GM19397 (cell line): ENCODE data around the gene JPH4.

ENCODE experiments used
- ATAC-seq: cut with Tn5 transposase; IDR thresholded peaks from one replicate; pipeline ENCODE4 v1.9.1; 2021; ENCODE audit warnings: mild to moderate bottlenecking, moderate library complexity; ENCODE audit not compliant: unreplicated experiment

Gene JPH4

DNA sequence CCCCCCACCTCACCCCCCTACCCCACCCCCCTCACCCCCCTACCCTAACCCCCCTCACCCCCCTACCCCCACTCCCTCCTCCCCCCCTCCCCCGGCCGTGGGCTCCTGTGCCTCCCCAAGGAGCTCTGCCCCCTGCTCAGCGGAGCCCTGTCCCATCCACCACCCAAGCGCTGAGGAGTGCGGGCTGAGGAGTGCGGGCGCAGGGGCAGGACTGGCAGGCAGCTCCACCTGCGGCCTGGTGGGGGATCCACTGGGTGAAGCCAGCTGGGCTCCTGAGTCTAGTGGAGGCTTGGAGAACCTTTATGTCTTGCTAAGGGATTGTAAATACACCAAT is 2.3 kb upstream of the JPH4 start:
- no peak for ATAC-seq

DNA sequence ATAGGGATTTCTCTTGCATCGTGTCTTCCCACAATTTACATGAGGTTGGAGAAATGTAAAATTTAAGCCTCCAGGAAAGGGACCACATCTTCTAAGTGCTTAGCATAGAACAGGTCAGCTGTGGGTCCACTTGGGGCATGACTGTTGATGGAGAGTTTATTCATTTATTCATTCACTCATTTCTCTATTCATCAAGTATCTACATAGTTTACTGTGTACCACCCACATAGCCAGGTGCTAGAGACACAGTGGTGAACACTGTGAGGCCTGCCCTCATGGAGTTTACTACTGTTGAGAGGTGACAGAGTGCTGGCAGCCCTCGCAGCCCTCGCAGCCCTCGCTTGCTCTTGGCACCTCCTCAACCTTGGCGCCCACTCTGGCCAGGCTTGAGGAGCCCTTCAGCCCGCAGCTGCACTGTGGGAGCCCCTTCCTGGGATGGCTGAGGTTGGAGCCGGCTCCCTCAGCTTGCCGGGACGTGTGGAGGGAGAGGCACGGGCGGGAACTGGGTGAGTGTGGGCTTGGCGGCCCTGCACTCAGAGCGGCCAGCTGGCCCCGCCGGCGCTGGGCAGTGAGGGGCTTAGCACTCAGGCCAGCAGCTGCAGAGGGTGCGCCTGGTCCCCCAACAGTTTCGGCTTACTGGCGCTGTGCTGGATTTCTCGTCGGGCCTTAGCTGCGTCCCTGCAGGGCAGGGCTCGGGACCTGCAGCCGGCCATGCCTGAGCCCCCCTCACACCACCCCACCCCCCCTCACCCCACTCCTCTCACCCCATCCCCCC is 1.7 kb upstream of the JPH4 start:
- ATAC-seq = no peak

DNA sequence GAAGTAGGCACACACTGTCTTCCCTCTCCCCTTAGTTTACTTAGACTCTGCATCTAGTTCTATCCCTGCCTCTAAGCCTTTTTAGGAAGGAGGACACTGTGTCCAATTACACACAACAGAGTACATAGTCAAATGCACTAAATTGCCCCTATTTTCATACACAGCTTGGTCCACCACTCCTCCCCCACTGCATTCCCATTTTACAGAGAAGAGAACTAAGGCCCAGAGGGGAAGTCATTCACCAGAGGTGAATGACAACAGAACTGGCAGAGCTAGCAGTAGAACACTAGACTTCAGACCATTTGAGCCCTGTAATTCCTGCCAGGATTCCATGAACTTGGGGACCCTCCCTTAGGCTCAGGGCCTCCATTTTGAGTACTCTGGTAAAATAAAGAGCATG is 1.1 kb upstream of the JPH4 start:
- ATAC-seq = no peak

DNA sequence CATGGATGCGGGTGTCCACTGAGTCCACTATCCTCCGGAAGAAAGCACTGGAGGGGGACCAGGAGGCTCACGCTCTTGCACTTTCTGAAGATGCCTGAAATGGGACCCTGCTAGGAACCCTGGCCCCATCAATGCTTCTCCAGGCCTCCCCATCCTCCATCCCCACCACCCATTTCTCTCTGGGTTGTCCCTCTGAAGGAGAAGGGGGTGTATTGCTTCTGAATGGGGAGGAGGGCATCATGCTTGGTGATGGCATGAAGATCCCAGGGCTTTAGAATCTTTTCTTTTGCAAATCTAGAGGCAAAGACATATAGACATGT is 681 bp upstream of the JPH4 start:
- no peak for ATAC-seq

DNA sequence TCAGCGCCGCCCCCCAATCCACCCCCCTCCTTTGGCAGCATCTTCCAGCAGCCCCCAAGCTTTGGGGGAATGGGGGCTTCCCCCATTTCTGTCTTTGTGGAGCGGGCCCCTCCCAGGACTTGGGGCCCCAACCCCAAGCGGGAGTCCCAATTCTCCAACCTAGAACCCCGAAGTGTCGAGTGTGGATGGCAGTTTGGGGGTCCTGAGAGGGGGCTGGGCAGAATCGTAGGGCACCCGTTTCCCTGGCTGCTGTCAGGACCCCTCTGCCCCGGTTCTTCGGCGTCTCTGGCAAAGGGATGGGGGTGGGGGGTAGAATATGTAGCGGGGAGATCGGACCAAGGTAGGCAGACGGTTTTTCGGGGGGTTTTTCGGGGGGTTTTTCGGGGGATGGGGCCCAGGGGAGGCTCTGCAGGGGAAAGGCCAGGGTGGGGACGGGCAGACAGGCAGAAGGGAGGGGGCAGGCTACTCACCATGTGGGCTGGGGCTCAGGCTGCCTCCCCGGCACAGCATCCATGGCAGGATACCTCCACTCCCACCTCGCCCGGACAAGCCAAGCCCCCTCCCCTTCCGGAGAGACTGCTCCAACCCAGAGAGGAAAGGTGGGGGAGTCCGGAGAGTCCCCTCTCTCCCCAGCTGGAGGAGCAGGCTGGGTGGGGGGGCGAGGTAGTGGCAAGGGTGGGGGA is 739 bp downstream of the JPH4 start:
- no peak for ATAC-seq

DNA sequence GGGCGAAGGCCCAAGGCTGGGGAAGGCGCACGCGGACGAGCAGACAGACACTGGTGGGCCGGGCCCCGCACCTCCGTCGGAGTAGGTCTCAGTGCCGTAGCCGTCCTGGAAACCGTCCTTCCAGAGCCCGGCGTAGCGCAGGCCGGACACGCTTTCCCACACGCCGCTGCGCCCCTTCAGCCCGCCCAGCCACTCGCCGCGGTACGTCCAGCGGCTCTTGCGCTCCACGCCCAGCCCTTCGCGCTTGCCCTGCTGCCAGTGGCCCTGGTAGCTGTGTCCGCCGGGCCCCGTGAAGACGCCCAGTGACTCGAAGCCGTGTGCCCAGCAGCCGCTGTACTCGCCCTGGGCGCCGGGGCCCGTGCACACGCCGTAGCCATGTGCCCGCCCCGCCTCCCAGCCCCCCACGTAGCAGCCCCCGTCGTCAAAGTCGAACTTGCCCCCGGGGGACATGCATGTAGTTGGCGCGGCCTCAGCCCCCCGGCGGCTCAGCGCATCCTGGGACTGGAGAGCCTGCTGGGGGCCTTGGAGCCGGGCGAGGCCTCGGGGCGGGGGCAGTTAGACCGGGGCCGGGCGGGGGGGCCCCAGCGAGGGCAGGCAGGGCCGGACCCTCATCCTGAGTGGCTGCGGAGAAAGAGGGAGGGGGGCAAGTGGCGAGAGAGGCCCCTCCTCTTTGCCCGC is 1.4 kb downstream of the JPH4 start:
- ATAC-seq = no peak

DNA sequence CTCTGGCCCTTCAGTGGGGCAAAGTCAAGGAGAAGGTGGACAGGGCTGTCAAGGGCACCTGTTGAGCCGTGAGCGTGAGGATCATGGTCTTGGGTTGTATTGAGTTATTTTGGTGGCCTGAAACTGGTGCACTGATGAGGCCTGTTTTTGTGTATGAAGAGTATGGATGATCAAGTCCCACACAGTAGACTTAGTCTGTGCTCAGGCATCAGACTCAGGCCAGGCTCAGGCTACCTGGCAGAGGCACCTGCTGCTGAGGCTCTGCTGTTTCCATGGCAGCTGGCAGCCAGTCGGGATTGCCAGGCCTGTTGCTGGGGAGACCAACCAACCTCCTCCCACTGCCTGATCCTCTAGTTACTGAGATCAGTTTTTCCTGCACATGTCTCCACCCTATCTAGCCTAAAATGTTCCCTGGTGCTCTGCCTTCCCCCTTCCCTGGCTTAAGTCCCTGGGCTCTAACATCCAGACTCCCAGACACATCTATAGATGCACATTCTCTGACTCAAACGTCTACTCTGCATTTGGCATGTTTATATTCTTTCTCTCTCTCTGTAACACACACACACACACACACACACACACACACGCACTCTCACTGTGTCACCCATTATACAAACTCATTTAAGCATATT is 5.1 kb downstream of the JPH4 start:
- ATAC-seq = no peak

DNA sequence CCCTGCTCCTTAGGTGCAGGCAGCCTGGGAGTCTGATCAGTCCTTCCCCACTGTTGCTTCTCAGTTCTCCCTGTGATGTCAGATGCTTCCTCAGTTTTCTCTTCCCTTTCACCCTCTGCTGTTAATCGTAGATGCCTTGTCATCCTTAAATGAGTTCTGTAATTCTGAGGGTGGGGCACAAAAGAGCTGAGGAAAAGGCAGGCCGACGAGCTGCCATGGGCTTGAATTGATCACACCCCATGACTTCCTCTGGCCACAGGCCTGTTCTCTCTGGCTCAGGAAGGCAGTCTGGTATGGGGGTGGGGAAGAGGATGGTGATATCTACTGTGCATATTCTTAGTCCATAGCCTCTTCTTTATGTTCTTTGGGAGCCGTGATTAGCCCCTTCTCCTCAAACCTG is 5.8 kb downstream of the JPH4 start:
- ATAC-seq = no peak

DNA sequence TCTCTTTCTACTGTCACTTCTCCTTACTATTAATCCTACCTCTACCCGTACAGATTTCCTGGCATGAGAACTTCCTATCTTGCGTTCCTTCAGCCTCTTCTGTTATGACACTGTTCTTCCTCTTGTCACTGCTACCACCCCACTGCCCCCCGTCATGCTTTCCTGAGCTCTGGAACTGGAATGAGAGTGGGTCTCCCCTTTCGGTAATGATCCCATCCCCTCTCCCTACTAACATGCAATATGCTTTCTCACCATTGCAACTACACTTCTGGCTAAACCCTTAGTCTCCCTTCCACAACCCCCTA is 6.1 kb downstream of the JPH4 start:
- ATAC-seq = no peak

DNA sequence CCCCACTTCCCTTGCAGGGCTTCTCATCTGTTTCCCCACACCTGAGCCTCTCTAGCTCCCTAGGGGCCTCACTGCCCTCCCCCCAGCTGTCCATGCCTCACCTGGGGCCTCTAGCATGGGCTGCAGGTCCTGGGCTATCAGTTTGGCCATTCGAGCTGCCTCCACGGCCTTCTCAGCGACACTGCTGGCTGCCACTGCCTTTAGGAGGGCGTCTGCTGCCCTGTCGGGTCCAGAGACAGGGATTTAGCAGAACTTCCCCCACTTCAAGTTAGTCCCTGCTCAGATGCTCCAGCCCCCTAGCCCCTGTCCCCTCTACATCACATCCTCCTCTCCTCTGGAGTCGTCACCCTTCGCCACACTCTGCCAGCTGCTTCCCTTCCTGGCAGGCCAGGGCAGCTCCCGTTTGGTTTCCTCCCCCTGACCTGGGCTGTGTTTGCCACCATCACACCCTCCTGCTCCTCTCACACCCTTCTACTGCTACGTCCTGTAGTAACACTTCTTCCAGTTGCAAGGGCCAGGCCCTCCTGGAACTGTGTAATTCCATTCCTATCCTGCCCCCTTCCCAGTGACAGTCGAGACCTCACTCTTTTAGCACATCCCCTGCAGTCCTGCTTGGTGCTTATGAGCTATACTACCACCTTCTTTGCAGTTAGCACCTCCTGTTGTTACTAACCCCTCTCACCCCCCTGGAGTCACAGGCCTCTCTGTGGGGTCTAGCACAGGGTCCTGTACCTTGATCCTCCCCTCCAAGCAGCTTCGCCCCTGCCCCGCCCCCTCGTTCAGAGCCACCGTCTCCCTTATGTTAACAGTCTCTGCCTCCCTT is 6.7 kb downstream of the JPH4 start:
- ATAC-seq = no peak

DNA sequence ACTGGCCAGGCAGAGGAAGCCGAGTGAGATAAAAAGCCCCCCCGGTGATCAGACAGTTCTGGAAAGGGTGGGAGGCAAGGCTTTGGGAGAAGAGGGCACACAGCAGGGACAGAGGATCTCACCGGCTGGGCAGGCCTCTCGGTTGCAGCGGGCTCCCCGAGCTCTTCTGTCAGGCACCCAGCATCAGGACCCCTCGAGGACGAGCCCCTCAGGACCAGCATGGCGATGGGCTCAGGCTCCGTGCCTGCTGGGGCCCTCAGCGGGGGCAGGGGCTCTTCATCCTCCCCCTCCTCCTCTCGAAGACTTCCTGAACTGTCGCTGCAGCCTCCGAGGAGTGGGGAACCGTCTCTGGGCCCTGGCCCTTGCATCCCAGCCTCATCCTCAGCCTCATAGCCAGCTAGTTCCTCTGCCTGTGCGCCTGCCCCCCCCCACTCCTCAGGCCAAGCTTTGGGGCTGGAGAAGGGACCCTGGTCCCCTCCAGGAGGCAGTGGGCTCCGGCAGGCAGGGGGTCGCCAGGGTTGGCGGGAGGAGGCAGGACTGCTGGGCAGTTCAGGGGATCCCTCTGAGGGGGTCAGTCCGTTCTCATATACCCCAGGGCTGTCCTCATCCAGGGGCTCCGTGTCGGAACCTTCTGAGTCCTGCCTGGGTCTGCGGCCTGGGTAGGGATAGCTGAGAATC is 7.6 kb downstream of the JPH4 start:
- ATAC-seq = no peak

DNA sequence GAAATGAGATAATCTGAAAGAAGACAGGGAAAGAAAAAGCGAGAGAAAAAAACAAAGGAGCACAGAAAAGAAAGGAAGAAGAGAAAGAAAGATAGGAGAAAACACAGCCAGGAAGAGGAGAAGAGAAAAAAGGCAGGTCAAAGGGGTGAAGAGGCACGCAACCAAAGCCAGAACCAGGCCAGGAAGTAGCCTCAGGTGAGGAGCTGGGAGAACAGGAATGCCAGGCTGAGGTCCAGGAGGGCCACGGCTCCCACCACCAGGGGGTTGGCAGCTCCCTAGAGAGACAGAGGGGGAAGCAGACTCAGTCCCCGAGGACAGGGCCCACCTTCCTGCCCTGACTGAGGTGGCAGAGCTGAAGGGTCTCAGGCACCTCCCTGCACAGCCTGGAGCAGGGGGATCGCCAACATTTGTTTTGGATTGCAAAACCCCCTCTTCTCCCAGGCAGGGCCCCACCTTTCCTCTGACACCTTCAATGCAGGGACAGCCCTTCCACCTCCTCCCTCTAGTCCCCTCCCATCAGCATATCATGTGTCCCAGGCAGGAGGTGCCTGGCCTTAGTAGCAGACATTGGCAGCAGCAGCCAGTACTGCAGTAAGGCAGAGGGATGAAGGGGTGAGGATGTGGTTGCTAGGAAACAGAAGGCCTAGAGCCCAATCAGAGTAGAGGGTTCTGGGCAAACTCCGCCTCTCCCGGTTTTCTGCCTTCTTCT is 9.0 kb downstream of the JPH4 start:
- ATAC-seq = no peak

DNA sequence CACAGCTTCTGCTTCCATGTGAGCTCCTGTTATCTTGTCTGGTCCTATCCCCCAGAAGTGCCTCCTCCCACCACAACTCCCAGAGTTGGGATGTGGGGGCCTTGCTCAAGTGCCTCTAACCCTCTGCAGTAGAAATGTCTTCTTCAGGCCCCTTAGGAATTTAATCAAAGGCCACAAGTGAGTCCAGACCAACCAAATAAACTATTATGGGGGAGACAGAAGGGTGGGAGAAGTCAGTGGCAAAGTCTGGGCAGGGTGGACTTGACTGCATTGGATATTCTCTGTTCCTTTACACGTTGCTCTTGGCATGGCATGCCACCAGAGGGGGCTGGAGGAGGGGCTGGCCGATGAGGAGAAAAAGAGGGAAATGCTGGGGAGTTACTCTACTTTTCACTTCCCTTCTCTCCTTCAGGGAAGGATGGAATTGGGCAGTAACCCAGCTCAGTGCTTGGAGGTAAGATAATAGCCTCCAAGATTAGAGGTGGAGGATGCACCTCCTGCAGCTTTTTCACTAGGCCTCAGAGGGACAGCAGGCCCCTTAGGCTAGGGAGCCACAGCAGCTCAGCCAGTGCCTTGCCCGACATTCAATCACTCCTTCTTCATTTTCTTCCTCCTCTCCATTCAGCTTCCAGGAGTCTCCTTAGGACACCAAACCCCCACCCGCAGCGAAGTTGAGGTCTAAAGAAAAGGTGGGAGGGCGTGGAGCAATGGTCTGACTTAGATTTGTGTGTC is 9.8 kb downstream of the JPH4 start:
- no peak for ATAC-seq

DNA sequence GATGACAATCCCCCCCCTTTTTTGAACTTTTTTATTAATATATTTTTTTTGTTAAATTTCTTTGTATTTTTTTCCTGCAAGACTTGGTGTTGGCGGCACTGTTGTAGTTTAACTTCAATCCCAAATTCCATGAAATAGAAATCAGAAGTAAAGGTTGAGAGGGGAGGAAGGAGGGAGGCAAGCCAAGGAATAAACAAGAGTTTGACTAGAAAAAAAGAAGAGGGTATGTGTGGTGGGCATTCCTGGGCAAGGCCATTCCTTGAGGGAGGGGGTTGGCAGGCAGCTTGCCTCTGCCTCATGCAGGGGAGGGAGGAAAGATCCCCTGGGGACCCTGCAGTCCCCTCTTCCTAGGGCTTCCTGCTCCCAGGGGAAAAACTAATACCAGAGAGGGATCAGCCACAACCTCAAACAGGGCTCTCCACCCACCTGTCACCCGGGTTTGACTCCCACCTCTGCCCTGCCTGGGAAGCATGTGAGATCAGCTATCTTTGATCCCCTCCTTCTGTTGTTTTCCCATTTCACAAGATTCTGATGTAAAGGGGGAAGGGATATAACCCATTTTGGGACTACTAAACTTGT is 10.5 kb downstream of the JPH4 start:
- ATAC-seq = no peak

DNA sequence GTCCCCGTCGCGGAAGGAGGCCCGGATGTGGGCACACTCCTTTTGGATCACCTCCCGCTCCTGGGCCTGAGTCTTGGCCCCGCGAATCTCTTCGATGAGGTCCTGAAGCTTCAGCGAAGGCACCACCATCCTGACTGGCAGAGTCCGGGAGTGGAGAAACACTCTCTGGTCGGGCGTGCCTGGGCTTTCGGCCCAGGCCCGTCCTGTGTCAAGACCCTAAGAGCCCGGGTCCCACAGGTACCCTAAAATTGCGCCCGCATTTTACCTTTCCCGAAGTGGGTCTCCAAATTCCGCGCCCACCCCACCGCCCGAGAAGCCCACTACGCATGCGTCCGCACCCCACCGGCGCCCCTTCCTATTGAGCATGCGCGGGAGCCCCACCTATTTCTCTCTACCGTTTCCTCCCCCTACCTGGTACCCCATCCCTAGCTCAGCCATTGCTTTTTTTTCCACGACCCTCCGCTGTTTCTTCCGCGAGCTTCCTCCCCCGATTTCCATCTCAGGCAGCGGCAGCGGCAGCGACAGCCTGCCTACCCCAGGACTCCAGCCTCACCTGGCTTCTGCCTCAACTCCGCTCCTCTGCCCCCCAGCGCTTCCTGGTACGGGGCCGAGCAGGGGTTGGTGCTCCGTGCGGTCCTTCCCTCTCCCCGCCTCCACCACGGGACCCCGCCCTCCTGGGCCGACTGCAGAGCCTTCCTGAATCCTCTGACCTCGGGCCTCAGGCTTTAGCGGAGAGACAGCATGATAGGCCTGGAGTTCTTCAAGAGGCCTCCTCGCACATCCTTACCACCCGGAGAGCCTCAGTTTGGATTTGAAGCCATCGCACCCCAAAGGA is 11.2 kb downstream of the JPH4 start, which contains the start of gene AP1G2:
Gene AP1G2 (minus strand): TSS at position 606 of the 835 bp plus-strand sequence. CDS start 477 bp downstream, at position 129.
- peak; percentile 89 for ATAC-seq

DNA sequence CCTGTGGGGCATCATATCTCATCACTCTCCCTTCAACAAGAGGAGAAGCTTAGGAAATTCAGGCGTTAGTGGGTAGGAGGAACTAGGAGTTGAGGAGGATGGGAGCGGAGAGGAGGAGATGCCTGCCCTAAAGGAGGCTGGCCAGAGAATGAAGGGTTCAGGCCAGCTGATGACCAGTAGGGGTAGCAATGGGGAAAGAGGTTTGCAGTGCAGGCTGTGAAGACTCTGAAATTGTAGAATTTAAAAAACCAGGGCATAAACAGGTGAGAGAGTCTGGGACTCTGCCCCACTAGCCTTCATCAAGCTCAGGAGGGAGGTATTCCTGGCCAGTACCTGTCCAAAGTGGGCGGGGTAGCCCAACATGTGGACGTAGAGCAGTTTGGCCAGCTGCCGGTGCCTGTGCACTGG is 11.8 kb downstream of the JPH4 start:
- peak; percentile 5 for ATAC-seq

DNA sequence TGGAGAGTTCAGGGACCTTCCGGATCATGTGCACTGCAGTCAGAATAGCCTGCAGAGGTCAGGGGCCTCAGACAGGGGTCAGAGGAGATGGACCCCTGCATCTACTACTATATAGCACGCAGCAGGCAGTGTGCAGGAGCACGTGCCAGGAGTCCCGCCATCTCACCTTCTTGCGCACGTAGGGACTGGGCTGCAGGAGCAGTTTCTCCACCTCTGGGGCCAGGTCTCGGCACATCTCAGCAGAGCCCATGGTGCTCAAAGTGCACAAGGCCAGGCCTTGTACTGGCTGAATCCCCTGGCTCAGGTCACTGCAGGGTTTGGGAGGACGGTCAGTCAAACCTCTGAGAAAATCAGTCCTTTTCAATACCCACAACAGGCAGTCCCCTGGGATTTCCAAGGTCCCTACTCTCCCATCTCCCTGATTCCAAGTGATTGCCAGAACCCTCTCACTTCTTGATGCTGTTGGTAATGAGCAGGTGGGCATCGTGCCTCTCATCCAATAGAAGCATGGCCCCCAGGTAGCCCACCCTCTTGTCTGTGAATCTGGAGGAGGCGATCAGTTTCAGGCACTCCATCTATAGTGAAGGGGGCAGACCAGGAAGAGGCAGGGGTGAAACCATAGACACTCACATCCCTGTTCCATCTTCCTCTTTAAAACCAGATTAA is 12.3 kb downstream of the JPH4 start:
- ATAC-seq = no peak
